Upper lobe of left lung (tissue), 6 donors: ENCODE measurements around the gene TENM4. TPM values are rescaled to one million over a fixed set of nuclear protein-coding genes. Genes with fewer than 3 reads are reported as not detected.

ENCODE experiments used
- ATAC-seq, 2 donors: fragments of 200-7000 bp; cut with Tn5 transposase; one replicate each; pipeline ENCODE4 v1.9.1; 2022; ENCODE audit warnings: mild to moderate bottlenecking in 2 of 2, moderate library complexity in 2 of 2; ENCODE audit not compliant: low FRiP score in 2 of 2
- DNase-seq, 2 donors: peaks; one replicate each; pipeline ENCODE4 v3.0.0-alpha.2; 2019 to 2020
- H3K27ac ChIP-seq, 4 donors: fragments of 200-600 bp; sonication (generic); one replicate each; pipeline ENCODE4 v1.5.1; 2016 to 2019
- H3K27me3 ChIP-seq, 4 donors: fragments of 200-600 bp; sonication (generic); one replicate each; pipeline ENCODE4 v1.5.1; 2017 to 2019
- H3K36me3 ChIP-seq, 4 donors: fragments of 200-600 bp; sonication (generic); one replicate each; pipeline ENCODE4 v1.5.1; 2016 to 2019
- H3K4me1 ChIP-seq, 4 donors: fragments of 200-600 bp; sonication (generic); one replicate each; pipeline ENCODE4 v1.5.1; 2018 to 2019
- H3K4me3 ChIP-seq, 4 donors: fragments of 200-600 bp; sonication (generic); one replicate each; pipeline ENCODE4 v1.5.1; 2017 to 2019; ENCODE audit warnings: mild to moderate bottlenecking in 2 of 4, moderate library complexity in 1 of 4
- H3K9me3 ChIP-seq, 4 donors: fragments of 200-600 bp; sonication (generic); one replicate each; pipeline ENCODE4 v1.5.1; 2018 to 2019
- EP300 ChIP-seq, 4 donors: sonication (generic); formaldehyde crosslinking; IDR thresholded peaks; one replicate each; pipeline ENCODE4 v1.5.1; 2017; ENCODE audit warnings: antibody characterized with exemption in 4 of 4, control low read depth in 2 of 4
- POLR2A ChIP-seq, 4 donors: fragments of 450-650 bp; IDR thresholded peaks; one replicate each; pipeline ENCODE4 v1.5.1; 2016 to 2017; ENCODE audit warnings: antibody characterized with exemption in 4 of 4, mild to moderate bottlenecking in 2 of 4
- POLR2AphosphoS5 ChIP-seq, 2 donors: sonication (generic); formaldehyde crosslinking; IDR thresholded peaks; one replicate each; pipeline ENCODE4 v1.5.1; 2017; ENCODE audit warnings: antibody characterized with exemption in 2 of 2
- WGBS, 2 donors: methylation state at CpG; one replicate each; pipeline ENCODE4 v1.1.5; 2017 to 2018; 5-methylcytosine and 5-hydroxymethylcytosine counted together
- total RNA-seq, 6 donors: library from RNA; depleted of rRNA in 4 of 6; stranded (reverse); fragments of >200 nt in 4 of 6; gene quantifications; one replicate each; pipeline versions ENCODE4 v1.1.0 to v1.2.1, GENCODE V29; 2016 to 2021
- TF ChIP-seq, protein P1 (sequence below), 6 experiments: fragments of 450-650 bp in 4 of 6; fragments of 200-600 bp in 2 of 6; sonication (generic) in 2 of 6; IDR thresholded peaks; one replicate each; pipeline ENCODE4 v1.5.1; 2016 to 2019; ENCODE audit warnings: antibody characterized with exemption in 6 of 6
- donor health status: DM: no; HTN: no; CAD: no; lungs with moderate emphysema.
- donor health status: DM: no; HTN: yes; CAD: no; lungs with severe emphysema.

The TENM4 gene
- total RNA-seq, 6 donors from 2014 or later = 0.11 to 20.0 (median 3.7) TPM

DNA sequence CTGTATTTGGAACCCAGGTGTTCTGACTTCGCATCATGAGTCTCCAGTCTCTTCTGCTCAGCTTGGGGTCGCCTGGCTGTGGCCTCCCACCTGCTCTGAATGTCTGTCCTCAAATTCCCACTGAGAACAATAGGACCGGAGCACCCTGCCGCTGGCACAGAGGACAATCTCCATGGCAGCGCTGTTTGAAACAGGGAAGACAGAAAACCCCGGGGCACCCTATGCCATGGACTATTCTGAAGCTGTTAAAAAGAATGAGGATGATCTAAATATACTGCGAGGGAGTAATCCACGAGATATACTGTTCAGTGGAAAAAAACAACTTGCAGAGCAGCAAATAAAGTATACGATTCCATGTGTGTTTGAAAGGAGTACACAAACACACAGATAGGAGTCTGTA, 450.6 kb downstream of the TENM4 start:
- no peaks in the 10 kb centered on the region for H3K9me3 ChIP-seq
- H3K36me3 ChIP-seq = no peaks in the 10 kb centered on the region
- TF ChIP-seq, protein P1, sequence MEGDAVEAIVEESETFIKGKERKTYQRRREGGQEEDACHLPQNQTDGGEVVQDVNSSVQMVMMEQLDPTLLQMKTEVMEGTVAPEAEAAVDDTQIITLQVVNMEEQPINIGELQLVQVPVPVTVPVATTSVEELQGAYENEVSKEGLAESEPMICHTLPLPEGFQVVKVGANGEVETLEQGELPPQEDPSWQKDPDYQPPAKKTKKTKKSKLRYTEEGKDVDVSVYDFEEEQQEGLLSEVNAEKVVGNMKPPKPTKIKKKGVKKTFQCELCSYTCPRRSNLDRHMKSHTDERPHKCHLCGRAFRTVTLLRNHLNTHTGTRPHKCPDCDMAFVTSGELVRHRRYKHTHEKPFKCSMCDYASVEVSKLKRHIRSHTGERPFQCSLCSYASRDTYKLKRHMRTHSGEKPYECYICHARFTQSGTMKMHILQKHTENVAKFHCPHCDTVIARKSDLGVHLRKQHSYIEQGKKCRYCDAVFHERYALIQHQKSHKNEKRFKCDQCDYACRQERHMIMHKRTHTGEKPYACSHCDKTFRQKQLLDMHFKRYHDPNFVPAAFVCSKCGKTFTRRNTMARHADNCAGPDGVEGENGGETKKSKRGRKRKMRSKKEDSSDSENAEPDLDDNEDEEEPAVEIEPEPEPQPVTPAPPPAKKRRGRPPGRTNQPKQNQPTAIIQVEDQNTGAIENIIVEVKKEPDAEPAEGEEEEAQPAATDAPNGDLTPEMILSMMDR (IDR thresholded peaks at IDR 0.05) = no peak
- no peak for TF ChIP-seq POLR2A (IDR thresholded peaks at IDR 0.05)
- TF ChIP-seq EP300 (IDR thresholded peaks at IDR 0.05) = no peak
- TF ChIP-seq POLR2AphosphoS5 (IDR thresholded peaks at IDR 0.05) = no peak
- H3K27ac ChIP-seq = no peak overlapping the region
- H3K27me3 ChIP-seq = no peaks in the 10 kb centered on the region
- WGBS, 2 donors = 68 to 76% methylated on average over 9 of the region's 9 CpGs
- DNase-seq (no peak), ATAC-seq (no peak)
- no peak overlapping the region for H3K4me3 ChIP-seq
- no peaks in the 10 kb centered on the region for H3K4me1 ChIP-seq

DNA sequence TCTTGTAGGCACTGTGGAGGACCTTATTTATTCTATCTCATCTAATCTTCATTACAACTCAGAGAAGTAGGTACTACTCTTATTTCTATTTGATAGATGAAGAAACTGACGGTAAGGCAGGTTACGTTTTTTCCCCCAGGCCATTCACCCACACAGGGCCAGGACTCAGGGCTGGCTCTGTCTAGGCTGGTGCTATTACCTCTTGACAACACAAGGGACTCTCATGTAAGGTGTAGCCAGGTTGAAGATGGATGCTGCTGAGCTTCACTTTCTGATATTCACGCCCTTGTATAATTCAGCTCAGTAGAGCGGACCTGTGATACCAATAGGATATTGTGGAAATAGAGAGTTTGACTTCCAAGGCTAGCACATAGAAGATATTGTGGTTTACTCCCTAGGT, 453.1 kb downstream of the TENM4 start:
- Histone ChIP-seq H3K27ac (no peak overlapping the region), H3K27me3 (no peaks in the 10 kb centered on the region), H3K36me3 (no peaks in the 10 kb centered on the region), H3K4me1 (no peaks in the 10 kb centered on the region), H3K4me3 (no peak overlapping the region), H3K9me3 (no peaks in the 10 kb centered on the region)
- DNase-seq (no peak), ATAC-seq (no peak)
- 92 to 98% methylated on average over 4 of the region's 4 CpGs for WGBS, 2 donors
- TF ChIP-seq EP300 (IDR thresholded peaks at IDR 0.05) (no peak), POLR2AphosphoS5 (IDR thresholded peaks at IDR 0.05) (no peak), POLR2A (IDR thresholded peaks at IDR 0.05) (no peak)
- TF ChIP-seq, protein P1 (IDR thresholded peaks at IDR 0.05) = no peak

DNA sequence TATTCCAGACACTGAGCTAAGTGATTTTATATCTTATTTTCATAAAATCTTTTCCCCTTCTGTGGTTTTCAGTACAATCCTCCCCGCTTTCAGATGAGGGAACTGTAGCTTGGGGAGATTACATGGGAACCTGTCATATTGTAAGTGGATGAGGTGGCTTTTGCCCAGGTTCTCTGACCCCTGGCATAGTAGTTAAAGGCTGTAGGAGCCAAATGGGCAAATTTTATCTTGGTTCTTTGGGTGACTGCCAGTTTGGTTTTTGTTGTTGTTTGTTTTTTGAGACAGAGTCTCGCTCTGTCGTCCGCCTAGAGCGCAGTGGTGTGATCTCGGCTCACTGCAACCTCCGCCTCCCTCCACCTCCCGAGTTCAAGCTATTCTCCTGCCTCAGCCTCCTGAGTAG, 454.5 kb downstream of the TENM4 start:
- Histone ChIP-seq H3K36me3 (no peaks in the 10 kb centered on the region), H3K4me1 (no peaks in the 10 kb centered on the region), H3K9me3 (no peaks in the 10 kb centered on the region), H3K27ac (no peak overlapping the region), H3K27me3 (no peaks in the 10 kb centered on the region), H3K4me3 (no peak overlapping the region)
- ATAC-seq (no peak), DNase-seq (no peak)
- 92 to 95% methylated on average over 8 of the region's 8 CpGs for WGBS, 2 donors
- TF ChIP-seq POLR2AphosphoS5 (IDR thresholded peaks at IDR 0.05) = no peak
- TF ChIP-seq, protein P1 (IDR thresholded peaks at IDR 0.05) = no peak
- no peak for TF ChIP-seq EP300 (IDR thresholded peaks at IDR 0.05)
- no peak for TF ChIP-seq POLR2A (IDR thresholded peaks at IDR 0.05)

DNA sequence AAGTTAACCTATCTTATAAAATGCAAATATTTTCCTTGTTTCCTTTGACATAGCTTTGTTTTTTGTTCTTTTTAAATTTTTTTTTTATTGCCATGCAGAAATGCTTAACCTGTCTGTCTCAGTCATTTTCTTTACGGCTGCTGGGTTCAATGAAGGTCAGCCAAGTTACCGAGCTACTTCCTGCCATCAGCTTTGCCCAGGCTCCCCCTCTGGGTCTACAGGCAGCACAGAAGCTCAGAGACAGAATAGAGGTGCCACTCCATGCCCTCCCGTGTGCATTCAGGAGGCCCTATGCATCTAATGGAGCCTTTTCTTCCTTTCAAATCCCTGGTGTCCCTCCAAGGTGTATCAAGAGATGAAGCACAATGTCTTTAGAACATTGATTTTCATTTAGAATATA, 455.2 kb downstream of the TENM4 start:
- no peaks in the 10 kb centered on the region for H3K4me1 ChIP-seq
- 39% methylated on average over 3 of the region's 3 CpGs for WGBS, 2 donors

DNA sequence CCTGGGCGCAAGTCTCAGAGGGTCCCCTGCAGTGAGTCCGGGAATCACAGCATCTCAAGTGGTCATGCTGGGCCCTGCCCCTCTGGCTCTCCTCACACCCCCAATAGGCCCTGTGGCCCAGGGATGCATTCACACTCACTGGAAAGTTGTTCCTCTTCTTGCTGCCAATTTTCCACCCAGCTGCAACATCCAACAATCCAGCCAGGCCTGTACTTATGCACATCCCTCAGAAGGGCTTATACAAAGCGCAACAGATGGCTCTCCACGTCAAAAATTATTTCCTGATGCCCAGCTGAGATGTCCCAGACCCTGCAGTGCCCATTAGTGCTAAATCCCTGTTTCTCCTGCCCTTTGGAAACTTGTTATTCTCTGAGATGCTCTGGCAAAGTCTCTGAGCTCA, 458.4 kb downstream of the TENM4 start:
- no peak for ATAC-seq
- H3K9me3 ChIP-seq = no peaks in the 10 kb centered on the region
- no peaks in the 10 kb centered on the region for H3K27me3 ChIP-seq
- no peak for DNase-seq
- H3K36me3 ChIP-seq = no peaks in the 10 kb centered on the region
- H3K4me1 ChIP-seq = no peaks in the 10 kb centered on the region
- TF ChIP-seq POLR2AphosphoS5 (IDR thresholded peaks at IDR 0.05) (no peak), EP300 (IDR thresholded peaks at IDR 0.05) (no peak), POLR2A (IDR thresholded peaks at IDR 0.05) (no peak)
- TF ChIP-seq, protein P1 (IDR thresholded peaks at IDR 0.05) = no peak
- H3K27ac ChIP-seq = no peak overlapping the region
- 73 to 88% methylated on average over 3 to 4 of the region's 4 CpGs for WGBS, 2 donors
- no peak overlapping the region for H3K4me3 ChIP-seq

More for the DNA sequence above, 455.2 kb downstream of the TENM4 start:
- no peaks in the 10 kb centered on the region for H3K36me3 ChIP-seq
- no peaks in the 10 kb centered on the region for H3K27me3 ChIP-seq
- ATAC-seq = no peak
- H3K4me3 ChIP-seq = no peak overlapping the region
- no peak for TF ChIP-seq POLR2A (IDR thresholded peaks at IDR 0.05)
- TF ChIP-seq, protein P1 (IDR thresholded peaks at IDR 0.05) = no peak
- TF ChIP-seq POLR2AphosphoS5 (IDR thresholded peaks at IDR 0.05) = no peak
- TF ChIP-seq EP300 (IDR thresholded peaks at IDR 0.05) = no peak
- no peaks in the 10 kb centered on the region for H3K9me3 ChIP-seq
- no peak for DNase-seq
- H3K27ac ChIP-seq = no peak overlapping the region
